ENCODE measurements around the gene UTP14C. TPM values are rescaled to one million over a fixed set of nuclear protein-coding genes. Genes with fewer than 3 reads are reported as not detected.

Gene UTP14C
- total RNA-seq, 6 donors from 2014 or later: 8.9 to 26.7 (median 17.4) TPM

DNA sequence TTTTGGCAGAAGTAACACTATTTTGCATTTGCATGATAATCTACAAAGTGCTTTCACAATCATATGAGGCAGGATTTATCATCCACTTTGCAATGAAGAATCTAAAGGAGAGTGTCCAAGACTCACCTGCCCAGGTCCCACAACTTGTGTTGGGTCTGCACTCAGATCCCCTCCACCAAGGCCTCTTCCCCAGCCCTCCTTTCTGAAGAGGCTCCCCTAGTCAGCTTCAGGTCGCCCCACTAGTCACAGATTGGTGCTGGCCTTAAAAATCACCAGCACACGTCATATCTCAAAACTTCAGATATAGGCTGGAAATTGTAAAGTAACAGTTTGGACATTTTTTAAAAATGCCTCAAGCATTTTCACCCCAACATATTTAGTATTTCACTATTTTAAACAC is 30.8 kb upstream of the UTP14C start:
- Histone ChIP-seq H3K9me3 (no peaks in the 10 kb centered on the region), H3K27me3 (no peaks in the 10 kb centered on the region), H3K4me1 (peaks cover 12 to 22% (median 17%) of the 10 kb centered on the region in 4 donors), H3K36me3 (no peaks in the 10 kb centered on the region), H3K27ac (no peak overlapping the region), H3K4me3 (no peak overlapping the region)
- ATAC-seq (ENCODE audit: low FRiP score in 2 of 2) (no peak), DNase-seq (no peak)
- TF ChIP-seq POLR2A (IDR thresholded peaks at IDR 0.05) (no peak), EP300 (IDR thresholded peaks at IDR 0.05) (no peak), POLR2AphosphoS5 (IDR thresholded peaks at IDR 0.05) (no peak)
- TF ChIP-seq, protein P1, sequence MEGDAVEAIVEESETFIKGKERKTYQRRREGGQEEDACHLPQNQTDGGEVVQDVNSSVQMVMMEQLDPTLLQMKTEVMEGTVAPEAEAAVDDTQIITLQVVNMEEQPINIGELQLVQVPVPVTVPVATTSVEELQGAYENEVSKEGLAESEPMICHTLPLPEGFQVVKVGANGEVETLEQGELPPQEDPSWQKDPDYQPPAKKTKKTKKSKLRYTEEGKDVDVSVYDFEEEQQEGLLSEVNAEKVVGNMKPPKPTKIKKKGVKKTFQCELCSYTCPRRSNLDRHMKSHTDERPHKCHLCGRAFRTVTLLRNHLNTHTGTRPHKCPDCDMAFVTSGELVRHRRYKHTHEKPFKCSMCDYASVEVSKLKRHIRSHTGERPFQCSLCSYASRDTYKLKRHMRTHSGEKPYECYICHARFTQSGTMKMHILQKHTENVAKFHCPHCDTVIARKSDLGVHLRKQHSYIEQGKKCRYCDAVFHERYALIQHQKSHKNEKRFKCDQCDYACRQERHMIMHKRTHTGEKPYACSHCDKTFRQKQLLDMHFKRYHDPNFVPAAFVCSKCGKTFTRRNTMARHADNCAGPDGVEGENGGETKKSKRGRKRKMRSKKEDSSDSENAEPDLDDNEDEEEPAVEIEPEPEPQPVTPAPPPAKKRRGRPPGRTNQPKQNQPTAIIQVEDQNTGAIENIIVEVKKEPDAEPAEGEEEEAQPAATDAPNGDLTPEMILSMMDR (IDR thresholded peaks at IDR 0.05): no peak
- WGBS, 2 donors: 88 to 94% methylated on average over 2 of the region's 2 CpGs

DNA sequence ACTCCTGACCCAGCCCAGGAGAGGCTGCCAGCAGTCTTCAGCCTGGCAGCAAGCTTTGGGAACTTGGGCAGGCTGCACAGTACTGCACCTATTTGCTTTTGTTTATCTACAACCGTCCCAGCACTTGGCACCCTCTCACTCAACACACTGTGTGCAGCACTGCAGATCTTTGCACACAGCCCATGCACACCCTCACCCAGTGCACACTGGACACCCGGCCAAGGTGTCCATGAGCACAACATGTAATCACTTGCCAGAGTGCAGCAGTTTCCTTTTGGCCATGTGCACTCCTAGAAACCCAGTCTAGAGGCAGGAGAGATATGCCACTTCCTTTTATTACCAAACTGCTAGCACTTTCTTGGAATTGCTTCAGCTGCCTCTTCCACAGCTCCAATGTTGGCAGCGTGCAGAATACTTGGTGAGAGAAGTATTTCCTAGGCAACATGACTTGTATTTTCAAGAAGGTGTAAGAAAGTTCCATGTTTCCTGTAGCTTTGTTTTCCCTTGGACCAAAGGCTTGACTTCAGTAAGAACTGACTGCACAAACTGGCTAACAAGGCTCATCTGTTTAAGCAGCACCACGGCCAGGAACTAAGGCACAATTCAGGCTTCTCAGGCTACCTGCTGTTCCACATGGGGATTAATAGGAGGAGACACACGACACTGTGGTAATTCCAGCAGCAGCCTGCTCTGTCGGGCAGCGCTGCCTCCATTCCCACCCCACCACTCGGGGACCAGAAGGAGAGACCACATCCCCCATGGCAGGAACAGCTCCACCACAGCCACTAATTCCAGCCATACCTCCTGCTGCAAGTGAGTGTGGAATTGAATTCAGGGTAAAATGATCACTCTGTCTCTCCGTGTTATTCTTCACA is 28.6 kb upstream of the UTP14C start:
- H3K4me3 ChIP-seq: peak overlapping the region in 1 of 4 donors; percentile 6
- no peaks in the 10 kb centered on the region for H3K9me3 ChIP-seq
- peak overlapping the region; percentile 5 to 69 (median 38) for H3K27ac ChIP-seq
- 30 to 35% methylated on average over 8 to 9 of the region's 9 CpGs for WGBS, 2 donors
- TF ChIP-seq POLR2AphosphoS5 (IDR thresholded peaks at IDR 0.05): no peak
- no peak for TF ChIP-seq POLR2A (IDR thresholded peaks at IDR 0.05)
- TF ChIP-seq EP300 (IDR thresholded peaks at IDR 0.05): no peak
- TF ChIP-seq, protein P1 (IDR thresholded peaks at IDR 0.05): no peak
- DNase-seq (peak in 1 of 2 donors; percentile 32), ATAC-seq (ENCODE audit: low FRiP score in 2 of 2) (peak; percentile 60 to 66)
- H3K4me1 ChIP-seq: peaks cover 12 to 33% (median 23%) of the 10 kb centered on the region in 4 donors
- no peaks in the 10 kb centered on the region for H3K36me3 ChIP-seq
- no peaks in the 10 kb centered on the region for H3K27me3 ChIP-seq

DNA sequence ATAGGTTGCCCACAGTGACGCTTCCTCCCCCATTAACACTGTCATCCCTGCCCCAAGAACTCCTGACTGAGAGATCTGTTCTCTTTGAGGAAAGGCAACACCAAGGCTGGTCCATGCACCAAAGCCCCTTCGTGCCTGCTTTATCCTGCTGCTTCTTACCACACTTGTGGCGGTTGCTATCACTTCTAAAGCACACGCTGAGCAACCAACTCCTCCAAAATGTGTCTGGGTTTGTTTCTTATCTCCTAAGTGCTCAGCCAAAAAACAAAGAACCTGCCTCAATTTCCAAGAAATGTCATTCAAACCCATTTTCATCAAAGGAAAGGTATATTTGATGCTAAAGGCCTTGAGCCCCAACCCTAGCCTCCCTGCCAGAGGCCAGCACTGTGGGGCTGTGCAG is 27.9 kb upstream of the UTP14C start:
- ATAC-seq (ENCODE audit: low FRiP score in 2 of 2): no peak

DNA sequence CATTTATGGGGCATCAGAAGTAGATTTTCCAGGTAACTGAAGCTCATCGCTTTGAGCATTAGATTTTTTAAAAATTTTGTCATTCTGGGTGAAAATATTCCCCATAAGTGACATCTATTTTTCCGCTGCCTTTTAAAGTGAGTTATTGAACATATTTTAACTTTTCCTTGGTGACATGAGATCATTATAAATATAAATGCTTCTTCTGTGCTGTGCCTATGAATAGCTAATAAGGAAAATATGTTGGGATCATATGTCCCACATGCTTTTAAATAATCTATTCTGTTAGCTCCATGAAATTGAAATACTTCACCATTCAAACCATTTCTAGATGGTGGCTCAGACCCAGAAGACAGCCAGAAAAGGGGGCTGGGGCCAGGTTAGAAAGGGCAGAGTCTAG is 27.3 kb upstream of the UTP14C start:
- Histone ChIP-seq H3K27ac (no peak overlapping the region), H3K9me3 (no peaks in the 10 kb centered on the region), H3K4me3 (no peak overlapping the region), H3K27me3 (no peaks in the 10 kb centered on the region), H3K4me1 (peaks cover 12 to 33% (median 23%) of the 10 kb centered on the region in 4 donors), H3K36me3 (no peaks in the 10 kb centered on the region)
- DNase-seq (no peak), ATAC-seq (ENCODE audit: low FRiP score in 2 of 2) (no peak)
- WGBS, 2 donors: 93 to 98% methylated on average over 2 of the region's 2 CpGs
- no peak for TF ChIP-seq EP300 (IDR thresholded peaks at IDR 0.05)
- TF ChIP-seq, protein P1 (IDR thresholded peaks at IDR 0.05): no peak
- no peak for TF ChIP-seq POLR2AphosphoS5 (IDR thresholded peaks at IDR 0.05)
- no peak for TF ChIP-seq POLR2A (IDR thresholded peaks at IDR 0.05)

More for the DNA sequence above, 27.9 kb upstream of the UTP14C start:
- WGBS, 2 donors: 89 to 93% methylated on average over 4 of the region's 4 CpGs
- no peaks in the 10 kb centered on the region for H3K36me3 ChIP-seq
- no peak for DNase-seq
- H3K27me3 ChIP-seq: no peaks in the 10 kb centered on the region
- no peak overlapping the region for H3K4me3 ChIP-seq
- peak overlapping the region in 1 of 4 donors; percentile 69 for H3K27ac ChIP-seq
- H3K4me1 ChIP-seq: peaks cover 12 to 33% (median 23%) of the 10 kb centered on the region in 4 donors
- TF ChIP-seq, protein P1 (IDR thresholded peaks at IDR 0.05): no peak
- TF ChIP-seq POLR2AphosphoS5 (IDR thresholded peaks at IDR 0.05) (no peak), POLR2A (IDR thresholded peaks at IDR 0.05) (no peak), EP300 (IDR thresholded peaks at IDR 0.05) (no peak)
- H3K9me3 ChIP-seq: no peaks in the 10 kb centered on the region
